GM21717 (cell line): ENCODE results near the gene PCSK4.
"Not testable (repeated sequence)": the region's sequence is repeated elsewhere in the genome, so short reads cannot be mapped to it uniquely, and the experiment has no call there.

Source experiments
- ATAC-seq: cut with Tn5 transposase; IDR thresholded peaks from one replicate; pipeline ENCODE4 v1.9.1; 2021; ENCODE audit warnings: mild to moderate bottlenecking, moderate library complexity; ENCODE audit not compliant: unreplicated experiment

PCSK4 gene

GRCh38 chr19:1505991-1506881, 16.1 kb upstream of the PCSK4 start:
- no peak for ATAC-seq

DNA sequence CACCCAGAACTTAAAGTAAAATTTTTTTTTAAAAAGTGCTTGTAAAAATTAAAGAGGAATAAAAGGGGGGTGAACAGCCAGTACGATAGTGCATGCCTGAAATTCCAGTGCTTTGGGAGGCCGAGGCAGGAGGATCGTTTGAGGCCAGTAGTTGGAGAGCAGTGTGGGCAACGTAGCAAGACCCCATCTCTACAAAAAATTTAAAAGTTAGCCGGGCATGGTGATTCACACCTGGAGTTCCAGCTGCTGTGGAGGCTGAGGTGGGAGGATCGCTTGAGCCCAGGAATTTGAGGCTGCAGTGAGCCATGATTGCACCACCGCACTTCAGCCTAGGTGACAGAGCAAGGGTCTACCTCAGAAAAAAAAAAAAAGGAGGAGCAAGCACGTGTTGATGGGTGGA, 14.9 kb upstream of the PCSK4 start:
- no peak for ATAC-seq

- no peak for ATAC-seq
Observed at GRCh38 chr19:1503925-1504773, 14.0 kb upstream of the PCSK4 start.

DNA sequence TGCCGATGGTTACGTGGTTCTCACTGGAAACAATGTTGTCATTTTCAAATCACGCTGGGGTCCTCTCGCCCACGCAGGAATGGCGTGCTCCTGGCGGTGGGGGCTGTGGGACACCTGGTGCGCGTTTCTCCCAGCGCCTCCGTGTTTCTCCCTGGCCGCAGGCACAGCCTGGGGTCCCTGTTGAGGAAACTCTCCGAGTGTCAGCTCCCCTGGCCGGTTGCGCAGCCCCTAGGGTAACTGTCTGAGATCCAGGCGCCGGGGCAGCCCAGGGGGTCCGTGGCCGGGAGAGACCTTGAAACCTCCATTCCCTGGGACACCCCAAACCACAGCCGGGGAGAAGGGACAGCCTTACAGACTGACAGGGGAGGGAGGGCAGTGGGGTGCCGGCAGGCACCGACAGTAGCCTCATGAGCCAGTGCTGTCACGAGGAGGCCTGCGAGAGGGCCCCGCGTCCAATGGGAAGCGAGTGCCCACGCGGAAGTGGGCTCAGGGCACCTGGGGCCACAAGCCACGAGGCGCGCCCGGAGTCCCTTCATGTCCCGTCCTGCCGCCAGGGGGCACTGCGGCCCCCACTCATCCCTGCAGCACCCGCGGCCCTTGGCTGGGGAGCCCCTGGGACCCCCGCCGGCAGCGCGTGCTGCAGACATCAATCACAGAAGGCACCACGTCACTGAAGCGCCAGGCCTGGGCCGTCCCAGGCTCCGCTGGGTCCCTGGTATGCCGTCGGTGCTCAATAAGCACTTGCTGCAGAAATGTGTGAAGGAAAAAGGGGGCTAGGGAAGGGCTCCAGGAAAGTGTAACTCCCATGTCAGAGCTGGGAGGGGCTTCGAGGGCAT, 13.2 kb upstream of the PCSK4 start:
- no peak for ATAC-seq

DNA sequence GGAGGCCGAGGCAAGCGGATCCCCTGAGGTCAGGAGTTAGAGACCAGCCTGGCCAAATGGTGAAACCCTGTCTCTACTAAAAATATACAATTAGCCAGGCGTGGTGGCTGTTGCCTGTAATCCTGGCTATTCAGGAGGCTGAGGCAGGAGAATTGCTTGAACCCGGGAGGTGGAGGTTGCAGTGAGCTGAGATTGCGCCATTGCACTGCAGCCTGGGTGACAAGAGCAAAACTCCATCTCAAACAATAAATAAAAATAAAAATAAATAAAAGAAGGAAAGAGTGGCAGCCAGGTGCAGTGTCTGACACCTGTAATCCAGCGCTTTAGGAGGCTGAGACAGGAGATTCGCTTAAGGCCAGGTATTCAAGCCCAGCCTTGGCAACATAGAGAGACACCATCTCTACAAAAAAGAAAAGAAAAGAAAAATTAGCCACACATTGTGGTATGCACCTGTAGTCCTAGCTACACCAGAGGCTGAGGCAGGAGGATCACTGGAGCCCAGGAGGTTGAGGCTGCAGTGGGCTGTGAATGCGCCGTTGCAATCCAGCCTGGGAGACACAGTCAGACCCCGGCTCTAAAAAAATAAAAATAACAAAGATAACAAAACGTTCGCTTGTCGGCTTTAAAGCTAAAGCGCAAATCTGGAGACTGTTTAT, 12.4 kb upstream of the PCSK4 start:
- no peak for ATAC-seq

DNA sequence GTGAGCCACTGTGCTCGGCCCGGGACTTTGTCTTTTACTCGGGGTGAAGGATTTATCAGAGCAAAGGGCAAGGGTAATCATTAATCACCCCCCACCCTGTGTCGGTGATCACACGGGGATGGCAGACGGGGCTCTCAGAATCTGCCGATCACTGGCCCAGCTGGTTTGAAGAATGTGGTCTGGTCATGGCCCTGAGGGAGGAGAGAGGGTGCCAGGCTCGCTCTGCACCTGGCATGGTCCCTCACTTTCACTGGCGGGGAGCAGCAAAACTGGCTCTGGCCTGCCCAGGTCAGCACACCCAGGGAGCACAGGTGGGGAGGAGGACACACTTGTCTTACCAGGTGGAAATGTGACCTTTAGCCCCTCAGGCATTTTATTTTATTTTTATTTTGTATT, 11.0 kb upstream of the PCSK4 start:
- no peak for ATAC-seq

DNA sequence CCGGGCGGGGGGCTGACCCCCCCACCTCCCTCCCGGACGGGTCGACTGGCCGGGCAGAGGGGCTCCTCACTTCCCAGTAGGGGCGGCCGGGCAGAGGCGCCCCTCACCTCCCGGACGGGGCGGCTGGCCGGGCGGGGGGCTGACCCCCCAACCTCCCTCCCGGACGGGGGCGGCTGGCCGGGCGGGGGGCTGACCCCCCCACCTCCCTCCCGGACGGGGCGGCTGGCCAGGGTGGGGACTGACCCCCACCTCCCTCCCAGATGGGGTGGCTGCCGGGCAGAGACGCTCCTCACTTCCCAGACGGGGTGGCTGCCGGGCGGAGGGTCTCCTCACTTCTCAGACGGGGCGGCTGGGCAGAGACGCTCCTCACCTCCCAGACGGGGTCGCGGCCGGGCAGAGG, 9.1 kb upstream of the PCSK4 start:
- ATAC-seq, result not testable (repeated sequence)

- ATAC-seq, result no peak
Observed at GRCh38 chr19:1497578-1498235, 7.6 kb upstream of the PCSK4 start.

DNA sequence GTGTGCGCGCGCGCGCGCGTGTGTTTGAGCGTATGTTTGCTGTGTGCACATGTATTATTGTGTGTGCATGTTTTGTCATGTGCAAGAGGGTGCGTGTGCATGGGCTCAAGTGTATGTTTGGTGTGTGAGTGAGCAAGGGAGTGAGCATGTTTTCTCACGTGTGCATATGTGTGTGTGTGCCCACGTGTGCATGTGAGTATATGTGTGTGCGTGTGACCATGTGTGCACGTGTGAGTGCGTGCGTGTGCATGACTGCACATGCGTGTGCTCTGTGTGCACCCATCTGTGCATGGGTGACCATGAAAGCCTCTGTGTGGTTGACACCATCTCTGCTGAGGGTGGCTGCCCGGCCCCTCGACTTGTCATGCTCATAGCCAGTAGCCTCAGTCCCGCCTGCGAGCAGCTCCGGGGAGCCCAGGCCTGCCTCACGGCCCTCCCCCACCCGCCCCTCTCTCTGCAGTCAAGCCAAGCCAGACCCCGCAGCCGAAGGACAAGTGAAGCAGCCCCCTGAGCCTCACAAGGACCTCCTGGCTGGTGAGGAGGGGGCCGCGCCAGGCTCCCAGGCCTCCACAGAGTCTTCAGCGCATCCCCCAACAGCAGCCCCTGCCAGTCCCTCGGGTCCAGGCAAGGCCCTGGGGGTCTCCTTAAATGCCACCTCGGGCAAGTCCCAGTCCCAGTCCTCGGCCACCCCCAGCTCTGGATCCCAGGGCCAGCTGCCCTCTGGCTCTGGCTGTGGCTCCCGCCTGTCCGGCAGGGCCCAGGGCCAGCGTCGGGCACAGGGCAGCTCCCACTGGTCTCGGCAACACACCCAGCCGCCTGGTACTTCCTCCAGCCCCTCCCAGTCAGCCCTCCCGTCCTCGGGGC, 6.8 kb upstream of the PCSK4 start:
- no peak for ATAC-seq

DNA sequence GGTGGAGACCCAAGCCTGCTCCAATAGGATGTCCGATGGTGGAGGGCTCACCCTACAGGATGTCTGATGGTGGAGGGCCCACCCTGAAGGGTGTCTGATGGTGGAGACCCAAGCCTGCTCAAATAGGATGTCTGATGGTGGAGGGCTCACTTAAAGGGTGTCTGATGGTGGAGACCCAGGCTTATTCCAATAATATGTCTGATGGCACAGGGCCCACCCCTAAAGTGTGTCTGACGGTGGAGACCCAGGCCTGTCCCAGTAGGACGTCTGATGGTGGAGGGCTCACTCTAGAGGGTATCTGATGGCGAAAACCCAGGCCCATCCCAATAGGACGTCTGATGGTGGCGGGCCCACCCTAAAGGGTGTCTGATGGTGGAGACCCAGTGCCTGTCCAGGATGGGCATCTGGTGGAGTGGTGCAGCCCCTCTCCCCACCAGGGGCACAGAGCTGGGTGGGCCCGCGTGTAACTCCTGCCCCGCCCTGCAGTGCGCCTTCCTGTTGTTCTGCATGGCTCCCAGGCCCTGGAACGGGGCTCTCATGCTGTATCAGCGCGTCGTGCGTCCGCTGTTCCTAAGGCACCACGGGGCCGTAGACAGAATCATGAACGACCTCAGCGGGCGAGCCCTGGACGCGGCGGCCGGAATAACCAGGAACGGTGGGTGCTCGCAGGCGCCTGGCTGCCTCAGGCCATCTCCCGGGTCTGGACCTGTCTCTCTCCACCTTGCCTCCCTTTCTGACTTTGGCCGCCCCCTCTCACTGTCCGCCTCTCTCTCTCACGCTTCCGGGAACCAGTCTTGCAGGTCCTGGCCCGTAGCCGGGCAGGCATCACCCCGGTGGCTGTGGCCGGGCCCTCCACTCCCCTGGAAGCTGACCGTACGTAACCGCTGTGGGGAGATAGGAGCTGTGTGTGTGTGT, 5.9 kb upstream of the PCSK4 start:
- no peak for ATAC-seq

- ATAC-seq, result no peak
Observed at GRCh38 chr19:1495051-1495798, 5.1 kb upstream of the PCSK4 start.

GRCh38 chr19:1494115-1494815, 4.1 kb upstream of the PCSK4 start:
- ATAC-seq, result no peak

DNA sequence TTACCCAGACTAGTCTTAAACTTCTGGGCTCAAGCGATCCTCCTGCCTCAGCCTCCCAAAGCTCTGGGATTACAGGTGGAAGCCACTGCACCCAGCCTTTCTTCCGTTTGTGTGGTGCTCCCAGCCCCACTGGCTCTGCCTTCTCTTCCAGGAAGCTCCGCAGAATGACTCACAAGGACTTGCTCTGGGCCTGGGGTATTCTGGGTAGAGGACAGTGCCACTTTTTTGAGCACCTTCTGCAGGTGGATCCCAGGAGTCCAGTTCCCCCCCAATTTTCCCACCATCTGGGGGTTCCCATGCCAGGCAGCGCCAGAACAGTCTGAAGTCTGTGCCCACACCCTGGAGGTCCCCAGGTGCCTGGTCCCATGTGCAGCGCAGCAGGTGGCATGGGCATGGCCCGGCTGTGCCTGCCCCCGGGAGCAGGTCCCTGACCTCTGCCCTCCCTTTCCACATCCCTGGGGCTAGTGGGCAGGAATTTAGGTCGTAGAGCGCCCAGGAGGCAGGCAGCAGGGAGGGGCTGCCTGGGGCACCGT, 2.4 kb upstream of the PCSK4 start:
- no peak for ATAC-seq

- ATAC-seq, result no peak
Observed at GRCh38 chr19:1491849-1492170, 1.7 kb upstream of the PCSK4 start.

- no peak for ATAC-seq
Observed at GRCh38 chr19:1491114-1491848, 1.1 kb upstream of the PCSK4 start, which contains the start of gene REEP6. Gene REEP6 (plus strand): TSS chr19:1491181. CDS start chr19:1491270, 89 bp downstream.
